ENCODE results near the gene ABCA13. TPM values are rescaled to one million over a fixed set of nuclear protein-coding genes. Genes with fewer than 3 reads are reported as not detected.

ABCA13 gene
- polyA plus RNA-seq, 1 donor (not counting 4 experiments of a cell fraction or from before 2014, with no cell fraction given), result 0.76 TPM

GRCh38 chr7:48259463-48260280, 88.4 kb downstream of the ABCA13 start:
- H3K36me3 ChIP-seq (ENCODE audit: control insufficient read depth in 2 of 2, extremely low read depth in 1 of 2, insufficient read depth in 2 of 2, low read length in 2 of 2), result no peaks in the 10 kb centered on the region
- peaks cover 15% of the 10 kb centered on the region for H3K27me3 ChIP-seq (ENCODE audit: control insufficient read depth, extremely low read depth, insufficient read depth, low read length)
- no peak overlapping the region for H3K4me3 ChIP-seq (ENCODE audit: control insufficient read depth in 2 of 3, extremely low read depth in 1 of 3, insufficient read depth in 2 of 3, low read depth in 1 of 3, low read length in 3 of 3)
- H3K4me1 ChIP-seq (ENCODE audit: control insufficient read depth, extremely low read depth, insufficient read depth, low read length), result no peaks in the 10 kb centered on the region
- H3K4me2 ChIP-seq (ENCODE audit: control insufficient read depth, extremely low read depth, insufficient read depth, low read depth, low read length), result no peak overlapping the region
- no peak overlapping the region for H2AFZ ChIP-seq (ENCODE audit: control insufficient read depth, low read length)
- no peak for FAIRE-seq
- H3K79me2 ChIP-seq (ENCODE audit: control insufficient read depth, insufficient read depth, low read length), result no peaks in the 10 kb centered on the region
- dilution Hi-C loops (cut with MboI; ENCODE audit: extremely low pct_ligation_motif_present, low sequenced_read_pairs), result no loop called here
- H3K27ac ChIP-seq (ENCODE audit: control insufficient read depth, insufficient read depth, low read length), result no peak overlapping the region
- no peak overlapping the region for H3K9ac ChIP-seq (ENCODE audit: control insufficient read depth, extremely low read depth, insufficient read depth, low read length)
- H4K20me1 ChIP-seq (ENCODE audit: control insufficient read depth, extremely low read depth, insufficient read depth, low read length), result no peaks in the 10 kb centered on the region
- DNase-seq (ENCODE audit: low read depth, low spot score), result no peak
- H3K9me1 ChIP-seq (ENCODE audit: control insufficient read depth, extremely low read depth, insufficient read depth, low read length), result no peaks in the 10 kb centered on the region
- no peaks in the 10 kb centered on the region for H3K9me3 ChIP-seq (ENCODE audit: control insufficient read depth, low read depth, low read length)
- no peak for TF ChIP-seq EZH2 (IDR thresholded peaks at IDR 0.05; ENCODE audit: low read length)
- no peak for TF ChIP-seq CTCF (optimal IDR thresholded peaks at IDR 0.05 in 1 of 3, IDR thresholded peaks at IDR 0.05 in 1 of 3, conservative IDR thresholded peaks at IDR 0.05 in 1 of 3; ENCODE audit: extremely low read depth in 1 of 3, insufficient read depth in 2 of 3, low read length in 3 of 3)

DNA sequence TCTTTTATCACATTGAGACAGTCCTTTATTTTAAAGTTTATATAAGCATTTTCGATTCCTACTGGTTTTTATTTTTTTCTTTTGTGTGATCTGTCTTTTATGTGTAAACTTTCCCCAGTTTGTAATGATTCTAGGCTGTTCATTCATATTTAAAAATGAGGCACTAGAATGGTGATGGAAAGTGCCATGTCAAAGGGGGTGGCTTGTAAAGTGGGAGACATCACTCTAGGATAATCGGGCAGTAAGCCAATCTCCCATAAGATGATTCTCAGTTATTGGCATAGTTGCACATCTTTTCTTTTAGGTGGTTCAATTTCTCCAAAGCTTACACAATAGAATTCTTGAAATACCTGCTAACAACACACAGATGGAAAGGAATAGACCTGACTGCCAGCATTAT, 90.4 kb downstream of the ABCA13 start:
- no peak overlapping the region for H2AFZ ChIP-seq (ENCODE audit: control insufficient read depth, low read length)
- H3K4me3 ChIP-seq (ENCODE audit: control insufficient read depth in 2 of 3, extremely low read depth in 1 of 3, insufficient read depth in 2 of 3, low read depth in 1 of 3, low read length in 3 of 3), result no peak overlapping the region
- no peaks in the 10 kb centered on the region for H3K9me1 ChIP-seq (ENCODE audit: control insufficient read depth, extremely low read depth, insufficient read depth, low read length)
- no peak overlapping the region for H3K27ac ChIP-seq (ENCODE audit: control insufficient read depth, insufficient read depth, low read length)
- H3K9ac ChIP-seq (ENCODE audit: control insufficient read depth, extremely low read depth, insufficient read depth, low read length), result no peak overlapping the region
- dilution Hi-C loops (cut with MboI; ENCODE audit: extremely low pct_ligation_motif_present, low sequenced_read_pairs), result no loop called here
- DNase-seq (ENCODE audit: low read depth, low spot score), result no peak
- no peak for FAIRE-seq
- no peaks in the 10 kb centered on the region for H3K36me3 ChIP-seq (ENCODE audit: control insufficient read depth in 2 of 2, extremely low read depth in 1 of 2, insufficient read depth in 2 of 2, low read length in 2 of 2)
- H3K27me3 ChIP-seq (ENCODE audit: control insufficient read depth, extremely low read depth, insufficient read depth, low read length), result peaks cover 15% of the 10 kb centered on the region
- H3K4me2 ChIP-seq (ENCODE audit: control insufficient read depth, extremely low read depth, insufficient read depth, low read depth, low read length), result no peak overlapping the region
- no peaks in the 10 kb centered on the region for H4K20me1 ChIP-seq (ENCODE audit: control insufficient read depth, extremely low read depth, insufficient read depth, low read length)
- H3K79me2 ChIP-seq (ENCODE audit: control insufficient read depth, insufficient read depth, low read length), result no peaks in the 10 kb centered on the region
- H3K4me1 ChIP-seq (ENCODE audit: control insufficient read depth, extremely low read depth, insufficient read depth, low read length), result no peaks in the 10 kb centered on the region
- TF ChIP-seq CTCF (optimal IDR thresholded peaks at IDR 0.05 in 1 of 3, IDR thresholded peaks at IDR 0.05 in 1 of 3, conservative IDR thresholded peaks at IDR 0.05 in 1 of 3; ENCODE audit: extremely low read depth in 1 of 3, insufficient read depth in 2 of 3, low read length in 3 of 3) (no peak), EZH2 (IDR thresholded peaks at IDR 0.05; ENCODE audit: low read length) (no peak)
- H3K9me3 ChIP-seq (ENCODE audit: control insufficient read depth, low read depth, low read length), result no peaks in the 10 kb centered on the region
